NCI-H1105 (cell line): ENCODE measurements around the gene ZBED4.
A peak's percentile ranks its signal among the peaks of the same experiment; 100 is the strongest.

Experiments
- DNase-seq: peaks from one replicate; lab custom pipeline; 2025; lab: John Stamatoyannopoulos, UW

The ZBED4 gene

GRCh38 chr22:49900441-49901230, 47.0 kb downstream of the ZBED4 start:
- no peak for DNase-seq

- DNase-seq = no peak
Observed at GRCh38 chr22:49901457-49901856, 47.8 kb downstream of the ZBED4 start.

GRCh38 chr22:49903322-49904039, 49.8 kb downstream of the ZBED4 start:
- DNase-seq = peak; percentile 82

GRCh38 chr22:49904040-49904369, 50.4 kb downstream of the ZBED4 start:
- no peak for DNase-seq

- no peak for DNase-seq
Observed at GRCh38 chr22:49905465-49905864, 51.8 kb downstream of the ZBED4 start.

GRCh38 chr22:49906071-49906798, 52.6 kb downstream of the ZBED4 start:
- no peak for DNase-seq

GRCh38 chr22:49906799-49907290, 53.2 kb downstream of the ZBED4 start:
- no peak for DNase-seq

- no peak for DNase-seq
Observed at GRCh38 chr22:49907807-49908206, 54.2 kb downstream of the ZBED4 start.

- no peak for DNase-seq
Observed at GRCh38 chr22:49909476-49910205, 56.0 kb downstream of the ZBED4 start.

GRCh38 chr22:49910229-49911155, 56.8 kb downstream of the ZBED4 start:
- DNase-seq = no peak

- no peak for DNase-seq
Observed at GRCh38 chr22:49911881-49912625, 58.4 kb downstream of the ZBED4 start.

GRCh38 chr22:49913026-49913425, 59.4 kb downstream of the ZBED4 start:
- DNase-seq = no peak

- no peak for DNase-seq
Observed at GRCh38 chr22:49913446-49913845, 59.8 kb downstream of the ZBED4 start.

- no peak for DNase-seq
Observed at GRCh38 chr22:49914256-49914655, 60.6 kb downstream of the ZBED4 start.

- no peak for DNase-seq
Observed at GRCh38 chr22:49915610-49916009, 62.0 kb downstream of the ZBED4 start.

GRCh38 chr22:49916831-49917230, 63.2 kb downstream of the ZBED4 start:
- DNase-seq = no peak

- DNase-seq = peak; percentile 85
Observed at GRCh38 chr22:49917974-49918910, 64.6 kb downstream of the ZBED4 start, which contains the start of the genes ALG12 and CRELD2. TSS of gene ALG12 (minus strand) at chr22:49918438. CDS start at chr22:49913765, 4,673 bp downstream. TSS of gene CRELD2 (plus strand) at chr22:49918634. CDS start at chr22:49918770, 136 bp downstream.
